ENCODE measurements around the gene VSIG4. TPM values are rescaled to one million over a fixed set of nuclear protein-coding genes. Genes with fewer than 3 reads are reported as not detected.

Gene VSIG4
- total and polyA plus RNA-seq, 12 donors, result 2.9 to 106 (median 14.8) TPM

GRCh38 chrX:66002824-66003680, 36.8 kb downstream of the VSIG4 start:
- intact Hi-C loops (cut with DNase I), result no loop called here
- H3K36me3 ChIP-seq, result no peaks in the 10 kb centered on the region
- H3K4me3 ChIP-seq, result no peak overlapping the region
- H3K27ac ChIP-seq, result peak overlapping the region in 3 of 10 donors; percentile 9 to 54 (median 31)
- ATAC-seq, result no peak
- DNase-seq, result no peak
- H3K27me3 ChIP-seq, result peaks cover 0 to 27% (median 0%) of the 10 kb centered on the region in 7 donors
- 66 to 70% methylated on average over 11 of the region's 11 CpGs for WGBS, 2 donors
- TF ChIP-seq CTCF (IDR thresholded peaks at IDR 0.05), result no peak
- peaks cover 0 to 75% (median 0%) of the 10 kb centered on the region in 9 donors for H3K4me1 ChIP-seq
- H3K9me3 ChIP-seq, result no peaks in the 10 kb centered on the region

GRCh38 chrX:66001596-66001995, 38.3 kb downstream of the VSIG4 start:
- peak overlapping the region in 2 of 10 donors; percentile 31 to 54 for H3K27ac ChIP-seq
- DNase-seq (no peak), ATAC-seq (no peak)
- TF ChIP-seq CTCF (IDR thresholded peaks at IDR 0.05), result no peak
- H3K36me3 ChIP-seq, result no peaks in the 10 kb centered on the region
- intact Hi-C loops (cut with DNase I), result no loop called here
- H3K27me3 ChIP-seq, result peaks cover 0 to 27% (median 0%) of the 10 kb centered on the region in 7 donors
- no peaks in the 10 kb centered on the region for H3K9me3 ChIP-seq
- H3K4me3 ChIP-seq, result no peak overlapping the region
- peaks cover 0 to 75% (median 0%) of the 10 kb centered on the region in 9 donors for H3K4me1 ChIP-seq

GRCh38 chrX:66000628-66001272, 39.1 kb downstream of the VSIG4 start:
- ATAC-seq (no peak), DNase-seq (no peak)
- Histone ChIP-seq H3K4me3 (no peak overlapping the region), H3K9me3 (no peaks in the 10 kb centered on the region), H3K27ac (peak overlapping the region in 2 of 10 donors; percentile 16 to 63), H3K27me3 (peaks cover 0 to 28% (median 0%) of the 10 kb centered on the region in 7 donors), H3K4me1 (peaks cover 0 to 71% (median 0%) of the 10 kb centered on the region in 9 donors), H3K36me3 (no peaks in the 10 kb centered on the region)
- WGBS, 2 donors, result 53 to 60% methylated on average over 3 of the region's 3 CpGs
- no peak for TF ChIP-seq CTCF (IDR thresholded peaks at IDR 0.05)
- intact Hi-C loops (cut with DNase I), result no loop called here

GRCh38 chrX:66000178-66000577, 39.7 kb downstream of the VSIG4 start:
- ATAC-seq (no peak), DNase-seq (no peak)
- H3K27ac ChIP-seq, result peak overlapping the region in 2 of 10 donors; percentile 5 to 63
- no peak for TF ChIP-seq CTCF (IDR thresholded peaks at IDR 0.05)
- H3K4me1 ChIP-seq, result peaks cover 0 to 68% (median 0%) of the 10 kb centered on the region in 9 donors
- no peak overlapping the region for H3K4me3 ChIP-seq
- no peaks in the 10 kb centered on the region for H3K36me3 ChIP-seq
- WGBS, 2 donors, result 18 to 27% methylated on average over 1 of the region's 1 CpG
- intact Hi-C loops (cut with DNase I), result no loop called here
- H3K9me3 ChIP-seq, result no peaks in the 10 kb centered on the region
- peaks cover 0 to 32% (median 0%) of the 10 kb centered on the region in 7 donors for H3K27me3 ChIP-seq

All from heart right ventricle (tissue), 16 donors.